Spleen (tissue), 11 donors: ENCODE data around the gene SLIRP. TPM values are rescaled to one million over a fixed set of nuclear protein-coding genes. Genes with fewer than 3 reads are reported as not detected.

Source experiments
- DNase-seq: peaks from one replicate; pipeline ENCODE4 v3.0.0-alpha.2; 2020
- H3K27ac ChIP-seq, 8 donors: fragments of 200-600 bp; sonication (generic) in 7 of 8; 1 replicate in 4 of 8; 2 replicates in 4 of 8; pipeline versions ENCODE4 v1.5.0 to v1.8.0; 2016 to 2021; ENCODE audit warnings: inconsistent platforms in 4 of 8, mild to moderate bottlenecking in 4 of 8, moderate library complexity in 1 of 8
- H3K27me3 ChIP-seq, 7 donors: fragments of 200-600 bp; sonication (generic) in 6 of 7; replicated peaks in 1 of 7; 1 replicate in 4 of 7; 2 replicates in 3 of 7; pipeline versions ENCODE4 v1.5.0 to v1.8.0; 2016 to 2021; ENCODE audit warnings: inconsistent platforms in 3 of 7, mild to moderate bottlenecking in 1 of 7
- H3K36me3 ChIP-seq, 6 donors: fragments of 200-600 bp; sonication (generic) in 5 of 6; 1 replicate in 4 of 6; 2 replicates in 2 of 6; pipeline versions ENCODE4 v1.5.0 to v1.8.0; 2016 to 2021; ENCODE audit warnings: inconsistent platforms in 2 of 6
- H3K4me1 ChIP-seq, 6 donors: fragments of 200-600 bp; sonication (generic) in 5 of 6; 1 replicate in 3 of 6; 2 replicates in 3 of 6; pipeline versions ENCODE4 v1.5.0 to v1.8.0; 2016 to 2021; ENCODE audit warnings: inconsistent platforms in 3 of 6
- H3K4me3 ChIP-seq, 8 donors: fragments of 200-600 bp; sonication (generic) in 7 of 8; 1 replicate in 4 of 8; 2 replicates in 4 of 8; pipeline versions ENCODE4 v1.5.0 to v1.8.0; 2016 to 2021; ENCODE audit warnings: inconsistent platforms in 4 of 8, mild to moderate bottlenecking in 4 of 8, moderate library complexity in 2 of 8
- H3K9me3 ChIP-seq, 8 donors: fragments of 200-600 bp; sonication (generic) in 7 of 8; 1 replicate in 4 of 8; 2 replicates in 4 of 8; pipeline versions ENCODE4 v1.5.0 to v1.8.0; 2016 to 2021; ENCODE audit warnings: inconsistent platforms in 4 of 8
- CTCF ChIP-seq, 11 experiments: fragments of 200-600 bp in 7 of 11; fragments of 450-650 bp in 4 of 11; sonication (generic) in 4 of 11; IDR thresholded peaks in 8 of 11; conservative IDR thresholded peaks in 3 of 11; 1 replicate in 7 of 11; 2 replicates in 4 of 11; pipeline versions ENCODE4 v1.4.0 to v1.8.0; 2016 to 2021; ENCODE audit warnings: antibody characterized with exemption in 11 of 11, inconsistent platforms in 4 of 11, mild to moderate bottlenecking in 1 of 11
- POLR2A ChIP-seq, 3 donors: fragments of 450-650 bp; IDR thresholded peaks; one replicate each; pipeline ENCODE4 v1.5.1; 2017; ENCODE audit warnings: antibody characterized with exemption in 3 of 3, mild to moderate bottlenecking in 1 of 3
- POLR2AphosphoS5 ChIP-seq, 3 donors: sonication (generic); formaldehyde crosslinking; IDR thresholded peaks; one replicate each; pipeline ENCODE4 v1.5.1; 2017; ENCODE audit warnings: antibody characterized with exemption in 3 of 3
- WGBS, 5 donors: extraction: QIAGEN DNeasy Blood & Tissue Kit in 3 of 5; methylation state at CpG; one replicate each; pipeline versions ENCODE4 v1.1.5 to v1.1.7; 2013 to 2018; 5-methylcytosine and 5-hydroxymethylcytosine counted together
- intact Hi-C: fragments of 100-400 bp; cut with DNase I; formaldehyde crosslinking; loops from one replicate; pipeline ENCODE4 v1.15.0; 2023; ENCODE audit warnings: low total_unique reads
- polyA plus RNA-seq, 3 donors: library from polyadenylated mRNA; stranded (reverse); fragments of 200-250 nt; gene quantifications; one replicate each; pipeline ENCODE4 v1.2.1, GENCODE V29; 2013
- total RNA-seq, 7 donors: library from RNA; depleted of rRNA in 3 of 7; stranded (reverse); fragments of >200 nt in 3 of 7; fragmentation: NEBNext Ultra II Directional in 4 of 7; extraction: Animal tissue kit (Norgen Biotek cat#: 25700) in 4 of 7; gene quantifications; one replicate each; pipeline versions ENCODE4 v1.1.0 to v1.2.1, GENCODE V29; 2016 to 2021
- donor health status: healthy with polysubstance abuse.
- donor health status: DM: no; HTN: no; CAD: no; lungs with moderate emphysema.
- donor health status: DM: no; HTN: no; CAD: no.
- donor health status: Bipolar disorder and iron deficiency.
- donor health status: healthy.
- donor health status: DM: no; HTN: no; CAD: no.
- donor health status: DM: yes; HTN: yes; CAD: no.

The SLIRP gene
- total and polyA plus RNA-seq, 10 donors, result 43.1 to 265 (median 145) TPM

- Histone ChIP-seq H3K27me3 (no peaks in the 10 kb centered on the region), H3K36me3 (peaks cover 4 to 63% (median 42%) of the 10 kb centered on the region in 6 donors), H3K4me3 (peak overlapping the region; percentile 86 to 100 (median 100)), H3K4me1 (peaks cover 25 to 76% (median 50%) of the 10 kb centered on the region in 6 donors), H3K9me3 (no peaks in the 10 kb centered on the region), H3K27ac (peak overlapping the region in 2 of 8 donors; percentile 71 to 87)
- DNase-seq, result no peak
- TF ChIP-seq CTCF (IDR thresholded peaks at IDR 0.05 in 8 of 11, conservative IDR thresholded peaks at IDR 0.05 in 3 of 11) (no peak), POLR2A (IDR thresholded peaks at IDR 0.05) (no peak), POLR2AphosphoS5 (IDR thresholded peaks at IDR 0.05) (no peak)
- intact Hi-C loops, result no loop called here
- WGBS, 5 donors, result 20 to 23% (median 22%) methylated on average over 7 of the region's 7 CpGs
These were observed 846 bp downstream of the SLIRP start for GRCh38 chr14:77708749-77709148.

- Histone ChIP-seq H3K27me3 (no peaks in the 10 kb centered on the region), H3K9me3 (no peaks in the 10 kb centered on the region), H3K4me3 (peak overlapping the region in 6 of 8 donors; percentile 86 to 100 (median 100)), H3K4me1 (peaks cover 25 to 80% (median 50%) of the 10 kb centered on the region in 6 donors), H3K36me3 (peaks cover 0 to 63% (median 42%) of the 10 kb centered on the region in 6 donors), H3K27ac (no peak overlapping the region)
- no peak for DNase-seq
- intact Hi-C loops, result no loop called here
- 71 to 90% (median 78%) methylated on average over 3 of the region's 3 CpGs for WGBS, 5 donors
- TF ChIP-seq POLR2AphosphoS5 (IDR thresholded peaks at IDR 0.05), result no peak
- no peak for TF ChIP-seq POLR2A (IDR thresholded peaks at IDR 0.05)
- no peak for TF ChIP-seq CTCF (IDR thresholded peaks at IDR 0.05 in 8 of 11, conservative IDR thresholded peaks at IDR 0.05 in 3 of 11)
These were observed 1.5 kb downstream of the SLIRP start for GRCh38 chr14:77709412-77709811.

GRCh38 chr14:77710364-77710763 lies 2.5 kb downstream of the SLIRP start:
- H3K4me1 ChIP-seq, result peaks cover 27 to 82% (median 51%) of the 10 kb centered on the region in 6 donors
- H3K27ac ChIP-seq, result no peak overlapping the region
- DNase-seq, result no peak
- TF ChIP-seq POLR2AphosphoS5 (IDR thresholded peaks at IDR 0.05), result no peak
- TF ChIP-seq POLR2A (IDR thresholded peaks at IDR 0.05), result no peak
- TF ChIP-seq CTCF (IDR thresholded peaks at IDR 0.05 in 8 of 11, conservative IDR thresholded peaks at IDR 0.05 in 3 of 11), result no peak
- H3K36me3 ChIP-seq, result peaks cover 0 to 63% (median 41%) of the 10 kb centered on the region in 6 donors
- 87 to 95% (median 92%) methylated on average over 2 of the region's 2 CpGs for WGBS, 5 donors
- H3K27me3 ChIP-seq, result no peaks in the 10 kb centered on the region
- intact Hi-C loops, result loop anchor here (10.0 kb wide), 2 partner anchors 56 to 256 kb away; partner anchors contain the start of genes AHSA1 and VIPAS39
- no peak overlapping the region for H3K4me3 ChIP-seq
- H3K9me3 ChIP-seq, result no peaks in the 10 kb centered on the region

- Histone ChIP-seq H3K4me1 (peaks cover under 1 to 39% (median 14%) of the 10 kb centered on the region in 6 donors), H3K27me3 (no peaks in the 10 kb centered on the region), H3K27ac (peak overlapping the region in 7 of 8 donors; percentile 15 to 69 (median 51)), H3K4me3 (no peak overlapping the region), H3K36me3 (peaks cover 2 to 100% (median 84%) of the 10 kb centered on the region in 6 donors), H3K9me3 (no peaks in the 10 kb centered on the region)
- DNase-seq, result no peak
- 70 to 85% (median 77%) methylated on average over 6 of the region's 6 CpGs for WGBS, 5 donors
- intact Hi-C loops, result loop anchor here (10.0 kb wide), 2 partner anchors 60 to 260 kb away; partner anchors contain the start of genes AHSA1 and VIPAS39
- TF ChIP-seq POLR2AphosphoS5 (IDR thresholded peaks at IDR 0.05) (no peak), POLR2A (IDR thresholded peaks at IDR 0.05) (no peak), CTCF (IDR thresholded peaks at IDR 0.05 in 8 of 11, conservative IDR thresholded peaks at IDR 0.05 in 3 of 11) (no peak)
These were observed 7.0 kb downstream of the SLIRP start for GRCh38 chr14:77714926-77715325.
